ENCODE measurements around the gene ABHD12. TPM values are rescaled to one million over a fixed set of nuclear protein-coding genes. Genes with fewer than 3 reads are reported as not detected.
"Not testable (repeated sequence)": the region's sequence is repeated elsewhere in the genome, so short reads cannot be mapped to it uniquely, and the experiment has no call there.

ABHD12 gene
- total RNA-seq, 8 experiments from 2014 or later, result 23.2 to 79.9 (median 29.6) TPM

DNA sequence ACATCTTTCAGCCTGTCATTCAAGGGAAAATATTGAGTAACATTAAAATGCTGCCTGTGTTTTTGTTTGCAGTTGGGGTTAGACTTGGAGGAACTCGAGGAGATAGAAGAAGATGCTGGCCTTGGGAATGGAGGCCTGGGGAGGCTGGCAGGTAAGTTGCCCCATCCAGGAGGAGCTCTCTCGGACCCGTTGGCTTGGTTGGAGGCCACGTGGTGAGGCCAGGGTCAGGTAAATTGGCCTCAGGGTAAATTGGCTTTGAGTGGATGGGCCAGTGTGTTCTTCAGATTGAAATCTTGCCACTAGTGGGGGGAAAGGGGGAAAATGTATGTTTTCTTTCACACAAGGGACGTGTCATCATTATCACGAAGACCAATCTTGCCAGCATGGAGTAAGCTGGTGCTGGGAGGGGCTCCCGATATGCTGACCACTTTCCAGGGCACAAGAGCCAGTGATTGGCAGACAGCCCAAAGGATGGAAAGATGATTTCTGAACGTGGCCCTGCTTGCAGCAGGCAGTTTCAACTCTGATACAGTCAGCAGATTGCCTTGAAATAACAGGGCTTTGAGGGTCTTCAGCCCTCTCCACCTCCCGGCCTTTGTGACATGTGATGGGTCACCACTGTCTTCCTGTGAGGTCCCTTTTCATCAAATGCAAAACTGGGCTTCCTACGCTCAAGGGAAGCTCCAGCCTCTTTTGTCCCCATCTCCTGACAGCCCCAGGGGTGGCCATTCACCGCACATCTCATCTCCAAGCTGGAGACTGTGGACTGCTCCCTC is 121.4 kb downstream of the ABHD12 start:
- ATAC-seq (replicated peaks in 6 of 8), result no peak
- in situ Hi-C loops (cut with MboI; ENCODE audit: low pct_unique_long_range_greater_than_20kb in 2 of 9, low sequenced_read_pairs in 9 of 9, unreplicated experiment in 9 of 9), result loop anchor here in 1 of 9 experiments (25.0 kb wide), 1 partner anchor 168 kb away; no protein-coding TSS in a partner anchor

DNA sequence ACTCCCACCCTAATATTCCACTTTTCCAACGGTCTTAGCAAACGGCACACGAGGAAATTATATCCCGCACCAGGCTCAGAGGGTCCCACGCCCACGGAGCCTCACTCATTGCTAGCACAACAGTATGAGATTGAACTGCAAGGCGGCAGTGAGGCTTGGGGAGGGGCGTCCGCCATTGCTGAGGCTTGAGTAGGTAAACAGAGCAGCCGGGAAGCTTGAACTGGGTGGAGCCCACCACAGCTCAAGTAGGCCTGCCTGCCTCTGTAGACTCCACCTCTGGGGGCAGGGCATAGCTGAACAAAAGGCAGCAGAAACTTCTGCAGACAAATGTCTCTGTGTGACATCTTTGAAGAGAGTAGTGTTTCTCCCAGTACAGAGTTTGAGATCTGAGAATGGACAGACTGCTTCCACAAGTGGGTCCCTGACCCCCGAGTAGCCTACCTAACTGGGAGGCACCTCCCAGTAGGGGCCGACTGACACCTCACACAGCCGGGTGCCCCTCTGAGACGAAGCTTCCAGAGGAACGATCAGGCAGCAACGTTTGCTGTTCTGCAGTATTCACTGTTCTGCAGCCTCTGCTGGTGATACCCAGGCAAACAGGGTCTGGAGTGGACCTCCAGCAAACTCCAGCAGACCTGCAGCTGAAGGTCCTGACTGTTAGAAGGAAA is 129.7 kb downstream of the ABHD12 start:
- in situ Hi-C loops (cut with MboI; ENCODE audit: low pct_unique_long_range_greater_than_20kb in 2 of 9, low sequenced_read_pairs in 9 of 9, unreplicated experiment in 9 of 9), result loop anchor here in 1 of 9 experiments (25.0 kb wide), 1 partner anchor 176 kb away; no protein-coding TSS in a partner anchor
- not testable (repeated sequence) for H3K4me1 ChIP-seq (replicated peaks in 1 of 2); H3K4me3 ChIP-seq; ATAC-seq (replicated peaks in 6 of 8); H3K27ac ChIP-seq
- WGBS, 10 experiments, result 80 to 100% (median 96%) methylated on average over 1 to 6 of the region's 16 CpGs; no CpG with 5 or more reads in 4 of the 10 experiments

More for the DNA sequence above, 121.4 kb downstream of the ABHD12 start:
- WGBS, 10 experiments, result 39 to 100% (median 86%) methylated on average over 1 to 7 of the region's 11 CpGs; no CpG with 5 or more reads in 2 of the 10 experiments
- Histone ChIP-seq H3K4me3 (no peak overlapping the region), H3K27ac (no peak overlapping the region), H3K4me1 (replicated peaks in 1 of 2) (no peaks in the 10 kb centered on the region)

DNA sequence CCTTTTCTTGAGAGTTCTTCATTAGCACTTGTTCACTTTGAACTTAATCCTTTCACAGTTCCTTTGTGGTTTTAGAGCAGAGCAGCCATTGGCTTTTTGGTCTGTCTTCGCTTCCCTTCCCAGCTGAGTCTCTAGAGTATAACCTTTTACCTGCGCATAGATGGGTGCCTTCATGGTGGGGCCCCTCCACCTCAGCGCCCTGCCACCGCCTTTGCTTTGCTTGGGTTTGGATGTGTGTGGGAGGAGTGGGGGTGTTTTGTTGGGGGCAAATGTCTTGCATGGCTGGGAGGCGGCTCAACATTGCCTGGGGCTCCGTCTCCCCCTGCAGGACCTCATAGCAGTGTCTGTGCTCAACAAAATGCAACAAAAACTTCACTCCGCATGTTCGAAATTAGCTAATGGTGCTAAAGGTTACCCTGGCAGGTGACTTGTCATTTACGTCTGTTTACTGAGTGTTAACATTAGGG is 130.8 kb downstream of the ABHD12 start:
- Histone ChIP-seq H3K4me3 (no peak overlapping the region), H3K27ac (no peak overlapping the region), H3K4me1 (replicated peaks in 1 of 2) (no peaks in the 10 kb centered on the region)
- in situ Hi-C loops (cut with MboI; ENCODE audit: low pct_unique_long_range_greater_than_20kb in 2 of 9, low sequenced_read_pairs in 9 of 9, unreplicated experiment in 9 of 9), result loop anchor here in 1 of 9 experiments (25.0 kb wide), 1 partner anchor 177 kb away; no protein-coding TSS in a partner anchor
- 71 to 100% (median 94%) methylated on average over 1 to 8 of the region's 9 CpGs for WGBS, 10 experiments
- ATAC-seq (replicated peaks in 6 of 8), result no peak

DNA sequence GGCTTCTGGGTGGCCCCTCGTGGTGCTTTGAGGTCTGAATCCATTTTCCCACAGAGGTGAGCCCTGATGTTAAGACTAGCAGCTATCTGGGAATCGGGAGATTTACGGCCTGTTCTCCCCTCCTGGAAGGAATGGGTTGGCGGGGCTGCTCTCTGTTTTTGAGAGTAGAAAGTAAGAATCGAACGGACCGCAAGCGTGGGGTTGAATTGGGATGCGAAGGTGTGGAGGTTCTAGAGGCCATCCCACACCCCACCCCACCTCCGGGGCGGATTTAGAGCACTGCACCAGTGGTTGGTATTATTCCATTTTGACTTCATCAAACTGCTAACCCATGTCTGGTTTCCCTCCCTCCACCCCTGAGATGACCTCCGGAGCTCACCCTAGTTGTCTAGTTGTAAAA is 131.3 kb downstream of the ABHD12 start:
- H3K4me1 ChIP-seq (replicated peaks in 1 of 2), result no peaks in the 10 kb centered on the region
- in situ Hi-C loops (cut with MboI; ENCODE audit: low pct_unique_long_range_greater_than_20kb in 2 of 9, low sequenced_read_pairs in 9 of 9, unreplicated experiment in 9 of 9), result loop anchor here in 1 of 9 experiments (25.0 kb wide), 1 partner anchor 178 kb away; no protein-coding TSS in a partner anchor
- no peak for ATAC-seq (replicated peaks in 6 of 8)
- H3K27ac ChIP-seq, result no peak overlapping the region
- 82 to 100% (median 93%) methylated on average over 1 to 9 of the region's 12 CpGs; no CpG with 5 or more reads in 2 of the 10 experiments for WGBS, 10 experiments
- H3K4me3 ChIP-seq, result no peak overlapping the region

DNA sequence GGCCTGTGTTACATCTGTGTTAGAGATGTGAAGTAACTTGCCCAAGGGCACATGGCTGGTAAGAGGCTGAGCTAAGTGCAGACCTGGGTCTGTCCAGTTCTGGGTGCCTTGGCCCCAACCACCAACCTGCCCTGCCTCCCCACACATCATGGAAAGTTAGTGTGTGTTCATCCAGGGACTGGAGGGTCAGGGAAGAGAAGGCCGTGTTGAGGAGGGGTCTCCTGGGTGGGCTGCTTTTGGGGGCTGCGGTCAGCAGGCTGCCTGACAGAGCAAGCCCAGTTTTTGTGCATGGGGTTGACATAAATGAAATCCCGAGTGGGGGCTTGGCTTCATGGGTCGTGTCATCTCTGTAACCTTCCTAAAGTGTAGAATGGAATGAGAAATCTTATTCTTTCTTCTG is 131.8 kb downstream of the ABHD12 start:
- in situ Hi-C loops (cut with MboI; ENCODE audit: low pct_unique_long_range_greater_than_20kb in 2 of 9, low sequenced_read_pairs in 9 of 9, unreplicated experiment in 9 of 9), result loop anchor here in 1 of 9 experiments (25.0 kb wide), 1 partner anchor 178 kb away; no protein-coding TSS in a partner anchor
- Histone ChIP-seq H3K4me1 (replicated peaks in 1 of 2) (no peaks in the 10 kb centered on the region), H3K27ac (no peak overlapping the region), H3K4me3 (no peak overlapping the region)
- WGBS, 10 experiments, result 50 to 100% (median 100%) methylated on average over 1 to 2 of the region's 4 CpGs; no CpG with 5 or more reads in 6 of the 10 experiments
- ATAC-seq (replicated peaks in 6 of 8), result no peak

- Histone ChIP-seq H3K27ac (no peak overlapping the region), H3K4me3 (no peak overlapping the region), H3K4me1 (replicated peaks in 1 of 2) (no peaks in the 10 kb centered on the region)
- in situ Hi-C loops (cut with MboI; ENCODE audit: low pct_unique_long_range_greater_than_20kb in 2 of 9, low sequenced_read_pairs in 9 of 9, unreplicated experiment in 9 of 9), result loop anchor here in 1 of 9 experiments (25.0 kb wide), 1 partner anchor 179 kb away; no protein-coding TSS in a partner anchor
- ATAC-seq (replicated peaks in 6 of 8), result no peak
- WGBS, 10 experiments, result 65 to 100% methylated on average over 2 to 3 of the region's 8 CpGs; no CpG with 5 or more reads in 8 of the 10 experiments
Measured at GRCh38 chr20:25258476-25258805, 132.2 kb downstream of the ABHD12 start.

DNA sequence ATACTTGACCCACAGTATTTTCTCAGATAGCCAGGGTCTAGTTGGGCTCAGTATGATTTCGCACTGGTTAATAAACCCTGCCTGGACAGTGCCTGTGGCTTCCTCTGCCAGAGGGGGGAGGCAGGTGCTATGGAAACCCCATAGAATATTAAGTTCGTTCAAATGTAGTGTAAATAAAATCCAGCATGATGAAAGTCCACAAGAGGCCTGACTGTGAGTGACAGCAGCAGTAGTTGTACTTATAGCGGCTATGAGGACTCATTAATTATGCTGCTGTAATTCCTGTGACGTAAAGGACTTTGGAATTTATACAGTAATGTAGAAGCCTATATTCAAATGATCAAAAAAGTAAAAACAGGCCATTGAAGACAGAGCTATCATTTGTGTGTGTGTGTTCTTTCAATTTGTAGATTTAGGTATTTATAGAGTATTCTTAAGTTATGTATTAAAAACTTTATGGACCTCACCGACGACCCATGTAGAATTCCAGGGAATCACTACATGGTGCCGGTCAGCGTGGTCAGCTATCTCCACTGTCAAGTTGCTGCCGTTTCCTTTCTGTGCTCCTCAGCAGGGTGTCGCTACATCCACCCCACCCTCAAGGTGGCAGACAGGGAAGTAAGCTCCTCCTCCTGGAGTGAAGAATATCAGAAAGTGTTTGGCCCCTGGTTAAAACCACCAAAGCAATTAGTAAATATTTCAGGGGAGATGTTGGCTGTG is 132.7 kb downstream of the ABHD12 start:
- in situ Hi-C loops (cut with MboI; ENCODE audit: low pct_unique_long_range_greater_than_20kb in 2 of 9, low sequenced_read_pairs in 9 of 9, unreplicated experiment in 9 of 9), result loop anchor here in 1 of 9 experiments (25.0 kb wide), 1 partner anchor 179 kb away; no protein-coding TSS in a partner anchor
- WGBS, 10 experiments, result 86 to 100% (median 95%) methylated on average over 3 to 10 of the region's 10 CpGs
- Histone ChIP-seq H3K4me1 (replicated peaks in 1 of 2) (no peaks in the 10 kb centered on the region), H3K27ac (no peak overlapping the region), H3K4me3 (no peak overlapping the region)
- no peak for ATAC-seq (replicated peaks in 6 of 8)

- 90 to 100% (median 93%) methylated on average over 1 to 5 of the region's 5 CpGs; no CpG with 5 or more reads in 6 of the 10 experiments for WGBS, 10 experiments
- no peak overlapping the region for H3K4me3 ChIP-seq
- no peak overlapping the region for H3K27ac ChIP-seq
- in situ Hi-C loops (cut with MboI; ENCODE audit: low pct_unique_long_range_greater_than_20kb in 2 of 9, low sequenced_read_pairs in 9 of 9, unreplicated experiment in 9 of 9), result loop anchor here in 1 of 9 experiments (25.0 kb wide), 1 partner anchor 180 kb away; no protein-coding TSS in a partner anchor
- no peak for ATAC-seq (replicated peaks in 6 of 8)
- H3K4me1 ChIP-seq (replicated peaks in 1 of 2), result peaks cover 3% of the 10 kb centered on the region in 2 donors
Measured at GRCh38 chr20:25257130-25257529, 133.5 kb downstream of the ABHD12 start.

DNA sequence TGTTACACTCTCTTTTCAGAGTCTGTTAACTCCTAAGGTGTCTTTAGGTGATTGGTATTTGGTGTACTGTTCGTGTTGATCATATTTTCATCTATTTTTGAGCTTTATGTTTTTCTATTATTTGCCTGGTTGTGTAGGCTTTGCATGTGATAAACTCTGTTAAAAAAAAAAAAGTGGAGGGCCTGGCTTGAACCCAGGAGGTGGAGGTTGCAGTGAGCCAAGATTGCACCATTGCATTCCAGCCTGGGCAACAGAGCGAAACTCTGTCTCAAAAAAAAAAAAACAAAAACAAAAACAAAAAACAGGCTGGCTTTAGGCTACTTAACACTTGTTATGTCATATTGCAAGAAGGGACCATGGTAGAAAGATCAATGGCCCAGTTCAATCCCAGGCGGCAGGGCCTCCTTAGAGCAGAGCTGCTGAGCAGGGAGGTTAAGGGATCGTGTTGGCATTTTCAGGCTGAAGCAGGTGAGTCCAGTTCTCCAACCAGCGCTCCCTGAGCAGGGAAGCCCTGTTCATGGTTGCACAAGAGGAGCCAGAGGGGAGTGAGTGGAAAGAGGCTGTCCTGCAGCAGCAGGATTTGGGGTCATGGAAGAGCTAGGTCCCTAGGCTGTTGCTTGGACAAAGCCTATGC is 134.3 kb downstream of the ABHD12 start:
- peaks cover 10 to 11% of the 10 kb centered on the region in 2 donors for H3K4me1 ChIP-seq (replicated peaks in 1 of 2)
- H3K27ac ChIP-seq, result no peak overlapping the region
- in situ Hi-C loops (cut with MboI; ENCODE audit: low pct_unique_long_range_greater_than_20kb in 2 of 9, low sequenced_read_pairs in 9 of 9, unreplicated experiment in 9 of 9), result loop anchor here in 1 of 9 experiments (25.0 kb wide), 1 partner anchor 181 kb away; no protein-coding TSS in a partner anchor
- 77 to 100% (median 100%) methylated on average over 1 to 4 of the region's 5 CpGs; no CpG with 5 or more reads in 1 of the 10 experiments for WGBS, 10 experiments
- no peak for ATAC-seq (replicated peaks in 6 of 8)
- no peak overlapping the region for H3K4me3 ChIP-seq

- H3K4me3 ChIP-seq, result no peak overlapping the region
- in situ Hi-C loops (cut with MboI; ENCODE audit: low pct_unique_long_range_greater_than_20kb in 2 of 9, low sequenced_read_pairs in 9 of 9, unreplicated experiment in 9 of 9), result loop anchor here in 1 of 9 experiments (25.0 kb wide), 1 partner anchor 182 kb away; no protein-coding TSS in a partner anchor
- peaks cover 20 to 23% of the 10 kb centered on the region in 2 donors for H3K4me1 ChIP-seq (replicated peaks in 1 of 2)
- ATAC-seq (replicated peaks in 6 of 8), result peak in 6 of 8 experiments; percentile 36 to 95 (median 80)
- H3K27ac ChIP-seq, result no peak overlapping the region
- WGBS, 10 experiments, result 58 to 100% (median 85%) methylated on average over 1 to 8 of the region's 12 CpGs; no CpG with 5 or more reads in 2 of the 10 experiments
Measured at GRCh38 chr20:25254986-25255680, 135.5 kb downstream of the ABHD12 start.

DNA sequence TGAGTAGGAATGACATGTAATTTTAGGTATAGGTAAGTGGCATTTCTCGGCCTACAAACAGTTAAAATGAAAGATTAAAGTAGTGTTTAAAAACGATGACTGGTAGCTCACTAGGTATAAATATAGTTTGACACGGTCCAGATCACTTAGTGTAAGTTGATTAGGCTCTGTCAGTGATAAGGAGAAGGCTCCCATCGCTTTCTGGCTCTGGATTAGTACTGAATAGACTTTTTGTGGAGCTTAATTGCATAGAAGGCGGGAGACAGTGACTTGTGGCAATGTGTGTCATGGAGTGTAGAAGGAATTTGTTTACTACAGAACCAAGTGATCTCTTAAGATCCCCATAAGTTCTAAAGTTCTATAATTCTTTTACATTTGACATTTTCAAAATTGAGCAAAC is 136.1 kb downstream of the ABHD12 start:
- WGBS, 10 experiments, result 56 to 87% (median 77%) methylated on average over 2 to 5 of the region's 5 CpGs
- peaks cover 25 to 29% of the 10 kb centered on the region in 2 donors for H3K4me1 ChIP-seq (replicated peaks in 1 of 2)
- no peak for ATAC-seq (replicated peaks in 6 of 8)
- in situ Hi-C loops (cut with MboI; ENCODE audit: low pct_unique_long_range_greater_than_20kb in 2 of 9, low sequenced_read_pairs in 9 of 9, unreplicated experiment in 9 of 9), result loop anchor here in 1 of 9 experiments (25.0 kb wide), 1 partner anchor 183 kb away; no protein-coding TSS in a partner anchor
- H3K4me3 ChIP-seq, result no peak overlapping the region
- no peak overlapping the region for H3K27ac ChIP-seq

All from motor neuron (in vitro differentiated cells).